NCI-H1694 (cell line): ENCODE results near the gene PPY.
A peak's percentile ranks its signal among the peaks of the same experiment; 100 is the strongest.
"Not testable (repeated sequence)": the region's sequence is repeated elsewhere in the genome, so short reads cannot be mapped to it uniquely, and the experiment has no call there.

Source experiments
- DNase-seq: peaks from one replicate; lab custom pipeline; 2025; lab: John Stamatoyannopoulos, UW

Gene PPY

GRCh38 chr17:43905400-43905984 is 36.8 kb downstream of the PPY start:
- DNase-seq, result peak; percentile 45

DNA sequence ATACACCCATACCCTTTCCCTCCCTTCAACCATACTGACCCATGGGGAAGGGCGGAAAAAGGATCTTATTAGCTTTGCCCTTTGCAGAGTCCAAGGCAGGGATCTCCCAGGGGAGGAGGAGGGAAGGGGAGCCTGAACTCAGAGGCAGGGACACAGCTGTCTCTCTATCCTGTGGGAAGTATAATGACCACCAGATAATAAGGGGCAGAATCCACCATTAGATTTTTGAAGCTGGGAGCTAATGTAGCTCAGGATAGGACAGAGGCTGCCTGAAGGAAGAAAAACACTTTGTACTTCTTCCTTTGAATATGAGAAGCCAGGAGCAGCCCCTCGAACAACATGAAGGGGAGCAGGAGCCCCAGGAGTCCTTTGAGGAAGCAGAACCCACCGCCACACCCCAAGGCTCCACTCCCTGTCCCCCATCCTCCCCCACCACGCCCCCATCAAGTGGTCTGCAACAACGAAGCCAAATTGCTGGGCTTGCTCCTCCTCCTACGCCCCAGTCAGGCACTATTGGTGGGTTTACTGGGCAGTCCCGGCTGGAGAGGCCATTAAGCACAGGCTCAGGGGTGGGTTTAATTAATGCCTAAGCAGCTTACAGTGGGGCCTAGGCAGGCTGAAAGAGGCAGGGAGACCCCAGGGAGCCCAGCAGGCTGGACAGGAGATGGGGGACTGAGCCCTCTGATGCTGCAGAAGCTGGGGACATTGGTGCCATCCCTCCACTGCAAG is 40.3 kb downstream of the PPY start:
- no peak for DNase-seq

GRCh38 chr17:43900858-43901754 is 41.2 kb downstream of the PPY start:
- DNase-seq, result no peak

GRCh38 chr17:43900183-43900857 is 42.0 kb downstream of the PPY start:
- peak; percentile 92 for DNase-seq

DNA sequence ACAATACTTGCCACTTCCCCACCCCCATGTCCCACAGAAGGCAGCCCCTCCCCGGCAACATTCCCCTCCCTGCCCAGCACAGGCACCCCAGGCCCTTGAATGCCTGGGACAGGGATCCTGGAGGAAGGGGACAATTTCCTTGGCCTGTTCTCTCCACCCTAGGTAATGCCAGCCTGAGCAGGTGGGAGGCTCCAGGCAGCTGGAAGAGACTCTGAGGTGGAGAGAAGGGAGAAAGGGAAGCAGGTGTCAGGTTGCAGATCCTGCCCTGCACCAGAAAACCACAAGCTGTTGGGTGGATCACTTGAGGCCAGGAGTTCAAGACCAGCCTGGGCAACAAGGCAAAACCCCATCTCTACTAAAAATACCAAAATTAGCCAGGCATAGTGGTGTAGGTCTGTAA is 43.8 kb downstream of the PPY start:
- no peak for DNase-seq

GRCh38 chr17:43897831-43898230 is 44.4 kb downstream of the PPY start:
- no peak for DNase-seq

GRCh38 chr17:43894494-43894893 is 47.8 kb downstream of the PPY start:
- not testable (repeated sequence) for DNase-seq

DNA sequence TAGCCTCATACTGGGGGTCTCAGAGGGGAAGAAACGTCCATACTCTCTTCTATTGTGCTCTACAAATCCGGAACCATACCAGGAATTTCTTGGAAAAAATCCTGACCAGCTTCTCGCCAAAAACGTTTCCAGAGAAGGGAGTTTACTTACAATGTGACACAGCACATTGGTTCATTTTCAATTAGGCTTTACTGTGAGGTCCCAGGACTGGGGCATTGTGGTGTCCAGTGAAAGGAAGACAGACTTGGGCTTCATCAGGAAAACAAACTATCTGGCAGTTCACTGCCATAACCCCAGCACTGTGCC is 49.7 kb downstream of the PPY start:
- no peak for DNase-seq

DNA sequence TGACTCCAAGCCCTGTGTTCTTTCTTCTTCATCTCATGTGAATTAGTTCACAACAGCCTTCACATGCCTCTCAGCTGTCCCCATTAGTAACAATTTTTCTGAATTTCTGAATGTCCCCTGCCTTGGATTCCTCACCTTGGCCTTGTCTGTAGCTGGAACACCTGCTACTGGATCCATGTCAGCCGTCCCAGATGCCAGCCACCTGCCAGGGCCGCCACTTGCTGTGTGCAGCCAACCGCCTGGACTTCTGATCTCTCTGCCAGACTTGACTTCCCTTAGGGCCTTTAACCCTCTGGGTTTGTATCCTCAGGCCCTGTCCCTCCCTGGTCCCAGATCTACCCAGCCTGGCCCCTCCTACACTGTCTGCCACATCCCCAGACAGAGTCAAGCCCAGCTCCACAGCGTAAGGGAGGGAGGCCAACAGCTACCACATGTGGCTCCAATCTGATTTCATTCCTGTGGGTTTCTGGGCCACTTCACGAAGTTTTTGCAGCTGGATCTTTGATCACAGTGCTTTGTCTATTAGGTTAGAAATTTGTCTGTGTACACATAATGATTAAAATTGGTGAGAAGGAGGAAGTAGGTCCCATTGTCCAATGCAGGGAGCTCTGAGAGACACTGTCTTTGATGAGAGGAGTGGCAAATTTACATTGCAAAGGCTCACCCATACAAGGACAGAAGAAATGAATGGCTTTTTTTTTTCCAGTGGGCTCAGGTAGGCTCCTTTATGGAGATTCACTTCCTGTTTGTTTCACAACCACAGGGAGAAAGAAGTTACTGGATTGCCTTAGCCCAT is 50.2 kb downstream of the PPY start:
- no peak for DNase-seq
